DLD1 (cell line): ENCODE measurements around the gene VTI1A.
"Not testable (repeated sequence)": the region's sequence is repeated elsewhere in the genome, so short reads cannot be mapped to it uniquely, and the experiment has no call there.

Source experiments
- in situ Hi-C: cut with HindIII; loops from 2 replicates; pipeline ENCODE4 v1.10.0; 2017; ENCODE audit warnings: low sequenced_read_pairs

The VTI1A gene

DNA sequence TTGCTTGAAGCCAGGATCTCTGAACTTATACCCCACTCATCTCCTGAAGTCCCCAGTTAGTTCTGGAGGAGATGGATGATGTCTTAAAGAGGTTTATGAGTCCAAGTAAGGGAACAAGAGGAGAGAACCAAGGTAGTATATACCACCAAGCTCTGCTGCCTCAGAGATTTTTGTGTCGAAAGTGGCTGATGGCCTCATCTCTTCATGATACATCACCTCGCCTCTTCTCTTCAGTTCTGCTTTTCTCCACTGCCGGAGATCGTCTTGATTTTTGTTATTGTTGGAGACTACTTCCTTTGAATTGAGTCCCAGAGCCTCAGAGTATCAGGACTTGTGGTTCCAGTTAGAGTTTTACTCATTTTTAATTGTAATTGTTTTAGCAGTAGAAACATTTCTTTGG, 1.9 kb downstream of the VTI1A start:
- in situ Hi-C loops: loop anchor here (25.0 kb wide), 1 partner anchor 312 kb away; no protein-coding TSS in a partner anchor

DNA sequence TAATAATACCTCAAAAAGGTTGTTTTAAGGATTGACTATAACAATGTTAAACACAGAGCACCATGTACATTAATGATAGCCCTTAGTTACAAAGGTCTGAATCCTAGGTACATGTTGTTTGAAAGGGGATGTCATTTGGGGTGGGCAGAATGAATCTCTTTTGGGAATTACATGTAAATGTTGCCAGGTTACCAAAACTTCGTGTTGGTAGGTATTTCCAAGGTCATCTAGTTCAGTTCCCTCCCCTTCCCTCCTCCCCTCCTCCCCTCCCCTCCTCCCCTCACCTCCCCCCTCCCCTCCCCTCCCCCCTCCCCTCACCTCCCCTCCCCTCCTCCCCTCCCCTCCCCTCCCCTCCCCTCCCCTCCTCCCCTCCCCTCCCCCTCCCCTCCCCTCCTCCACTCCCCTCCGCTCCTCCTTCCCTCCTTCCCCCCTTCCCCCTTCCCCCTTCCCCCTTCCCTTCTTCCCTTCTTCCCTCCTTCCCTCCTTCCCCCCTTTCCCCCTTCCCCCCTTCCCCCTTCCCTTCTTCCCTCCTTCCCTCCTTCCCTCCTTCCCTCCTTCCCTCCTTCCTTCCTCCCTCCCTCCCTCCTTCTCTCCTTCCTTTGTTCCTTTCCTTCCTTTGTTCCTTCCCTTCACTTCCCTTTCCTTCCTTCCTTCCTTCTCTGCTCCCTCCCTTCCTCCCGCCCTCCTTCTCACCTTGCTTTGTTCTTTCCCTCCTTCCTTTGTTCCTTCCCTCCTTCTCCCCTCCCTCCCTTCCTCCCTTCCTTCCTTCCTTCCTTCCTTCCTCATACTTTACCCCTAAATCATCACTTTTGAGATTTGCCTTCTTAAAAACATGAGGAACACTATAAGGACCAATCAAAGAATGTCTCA, 8.1 kb downstream of the VTI1A start:
- in situ Hi-C loops: no loop called here

DNA sequence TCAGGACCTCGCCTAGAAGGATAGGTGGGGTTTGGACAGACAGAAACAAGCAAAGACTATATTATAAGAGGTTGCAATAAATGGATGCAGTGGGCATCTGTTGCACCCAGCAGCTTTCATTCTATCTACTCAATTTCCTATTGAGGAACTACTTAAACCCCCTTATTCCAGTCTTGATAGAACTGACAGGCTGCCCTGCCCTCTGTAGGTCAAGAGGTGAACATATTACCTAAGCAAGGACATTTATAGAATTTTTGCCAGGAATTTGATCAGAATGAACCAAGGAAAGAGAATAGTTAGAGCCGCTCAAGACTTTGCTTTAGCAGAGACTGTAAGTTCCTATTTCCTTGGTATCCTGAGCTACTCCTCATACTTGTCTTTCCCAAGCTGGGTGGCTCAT, 9.5 kb downstream of the VTI1A start:
- in situ Hi-C loops: no loop called here

DNA sequence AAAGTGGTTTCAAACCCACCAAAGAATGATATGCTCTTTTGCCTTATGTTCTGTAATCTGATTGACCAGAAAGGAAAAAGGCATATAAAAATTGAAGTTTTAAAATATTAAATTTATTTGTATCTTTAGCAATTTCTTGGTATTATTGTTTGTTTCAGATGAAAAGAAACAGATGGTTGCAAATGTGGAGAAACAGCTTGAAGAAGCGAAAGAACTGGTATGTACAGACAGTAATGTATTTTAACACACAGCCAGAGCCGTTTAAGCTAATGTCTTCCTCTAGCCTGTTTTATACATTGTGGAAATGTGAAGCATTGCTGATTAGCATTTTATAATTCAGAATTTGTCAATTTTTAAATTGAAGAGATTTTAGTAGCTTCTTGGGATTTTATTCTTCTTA, 13.4 kb downstream of the VTI1A start:
- in situ Hi-C loops: no loop called here

DNA sequence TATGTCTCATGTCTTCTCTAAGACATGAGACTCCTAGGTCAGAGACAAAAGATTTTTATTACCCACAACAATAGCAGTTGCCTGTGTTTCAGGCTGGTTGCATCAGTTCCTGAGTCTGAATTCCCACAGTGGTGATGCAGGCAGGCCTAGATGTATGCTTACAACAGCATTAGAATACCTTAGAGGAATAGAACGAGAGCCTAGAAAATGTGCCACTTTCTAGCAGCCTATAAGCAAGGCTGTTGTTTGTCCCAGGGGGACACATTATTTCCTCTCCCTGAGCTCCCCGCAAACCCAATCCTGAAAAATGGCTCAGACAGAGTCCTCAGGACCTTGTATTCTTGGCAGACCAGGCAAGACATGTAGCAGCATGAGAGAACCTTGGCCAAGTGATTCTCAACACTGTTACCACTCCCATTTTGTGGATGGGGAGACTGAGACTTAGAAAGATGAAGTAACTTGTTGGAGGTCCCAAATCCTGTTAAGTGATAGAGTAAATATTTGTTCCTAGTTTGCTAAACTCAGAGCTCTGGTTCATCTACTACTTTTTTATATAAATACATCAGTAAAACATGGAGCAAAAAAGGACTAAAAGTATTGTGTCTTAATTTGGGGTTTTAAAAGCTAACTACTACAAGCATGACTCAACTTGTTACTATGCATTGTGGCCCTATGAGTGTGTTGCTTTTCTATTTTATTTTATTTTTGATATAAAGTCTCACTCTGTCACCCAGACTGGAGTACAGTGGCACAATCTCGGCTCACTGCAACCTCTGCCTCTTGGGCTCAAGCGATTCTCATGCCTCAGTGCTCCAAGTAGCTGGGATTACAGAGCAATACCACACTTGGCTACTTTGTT, 14.2 kb downstream of the VTI1A start:
- in situ Hi-C loops: no loop called here

DNA sequence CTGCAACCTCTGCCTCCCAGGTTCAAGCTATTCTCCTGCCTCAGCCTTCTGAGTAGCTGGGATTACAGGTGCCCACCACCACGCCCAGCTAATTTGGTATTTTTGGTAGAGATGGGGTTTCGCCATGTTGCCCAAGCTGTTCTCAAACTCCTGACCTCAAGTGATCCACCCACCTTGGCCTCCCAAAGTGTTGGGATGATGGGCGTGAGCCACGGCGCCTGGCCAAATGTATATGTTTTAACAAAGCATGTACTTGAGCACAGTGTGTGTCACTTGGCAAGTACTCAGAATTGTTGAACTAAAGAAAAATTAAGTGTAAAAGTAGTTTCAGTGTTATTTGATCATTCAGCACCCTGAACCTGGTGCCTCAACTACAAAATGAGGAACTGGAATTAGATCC, 17.1 kb downstream of the VTI1A start:
- in situ Hi-C loops: not testable (repeated sequence)

DNA sequence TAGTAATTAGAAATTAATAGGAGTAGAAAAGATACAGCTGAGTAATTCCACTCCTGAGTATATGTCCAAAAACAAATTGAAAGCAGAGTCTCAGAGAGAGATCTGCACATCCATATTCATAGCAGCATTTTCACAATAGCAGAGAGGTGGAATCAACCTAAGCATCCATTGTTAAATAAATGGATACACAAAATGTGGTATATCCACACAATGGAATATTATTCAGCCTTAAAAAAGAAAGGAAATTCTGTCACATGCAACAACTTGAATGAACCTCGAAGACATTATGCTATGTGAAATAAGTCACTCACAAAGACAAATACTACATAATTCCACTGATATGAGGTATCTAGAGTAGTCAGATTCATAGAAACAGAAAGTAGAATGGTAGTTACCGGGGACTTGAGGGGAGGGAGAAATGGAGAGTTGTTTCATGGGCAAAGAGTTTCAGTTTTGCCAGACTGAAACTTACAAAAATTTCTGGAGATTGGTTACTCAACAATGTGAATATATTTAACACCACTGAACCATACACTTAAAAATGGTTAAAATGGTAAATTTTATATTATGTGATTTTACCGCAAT, 18.4 kb downstream of the VTI1A start:
- in situ Hi-C loops: no loop called here

DNA sequence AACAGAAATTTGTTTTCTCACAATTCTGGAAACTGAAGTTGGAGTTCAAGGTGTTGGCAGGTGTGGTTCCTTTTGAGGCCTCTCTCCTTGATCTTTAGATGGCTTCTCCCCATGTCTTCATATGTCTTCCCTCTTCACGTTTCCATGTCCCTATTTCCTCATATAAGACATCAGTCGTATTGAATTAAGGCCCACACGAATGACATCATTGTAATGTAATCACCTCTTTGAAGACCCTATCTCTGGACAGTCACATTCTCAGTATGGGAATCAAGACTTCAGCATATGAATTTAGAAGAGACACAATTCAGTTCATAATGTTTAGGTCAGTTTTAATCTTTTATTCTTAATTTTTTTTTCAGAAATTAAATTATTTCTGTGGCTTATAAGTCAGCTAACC, 19.8 kb downstream of the VTI1A start:
- in situ Hi-C loops: no loop called here

DNA sequence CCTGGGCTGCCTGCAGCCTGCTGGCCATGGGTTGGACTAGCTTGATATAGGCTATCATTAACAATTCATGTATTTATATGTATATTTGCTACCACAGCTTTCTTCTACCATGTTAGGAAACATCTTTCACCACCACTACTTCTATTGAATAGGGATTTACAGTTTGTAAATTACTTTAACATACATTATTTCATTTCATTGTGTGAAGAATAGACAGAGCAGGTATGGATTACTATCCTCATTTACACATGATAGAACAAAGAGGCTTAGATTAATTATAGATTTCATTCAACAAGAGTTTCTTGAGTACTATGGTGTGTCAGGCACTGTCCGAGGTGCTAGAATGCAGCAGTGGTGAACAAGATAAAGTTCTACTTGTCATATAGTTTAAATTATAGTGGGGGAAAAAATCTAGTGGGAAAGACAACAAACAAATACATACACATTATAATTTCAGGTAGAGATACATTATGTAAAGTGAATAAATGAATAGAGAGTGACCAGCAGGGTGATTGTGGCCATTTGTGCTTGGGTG, 20.6 kb downstream of the VTI1A start:
- in situ Hi-C loops: no loop called here

DNA sequence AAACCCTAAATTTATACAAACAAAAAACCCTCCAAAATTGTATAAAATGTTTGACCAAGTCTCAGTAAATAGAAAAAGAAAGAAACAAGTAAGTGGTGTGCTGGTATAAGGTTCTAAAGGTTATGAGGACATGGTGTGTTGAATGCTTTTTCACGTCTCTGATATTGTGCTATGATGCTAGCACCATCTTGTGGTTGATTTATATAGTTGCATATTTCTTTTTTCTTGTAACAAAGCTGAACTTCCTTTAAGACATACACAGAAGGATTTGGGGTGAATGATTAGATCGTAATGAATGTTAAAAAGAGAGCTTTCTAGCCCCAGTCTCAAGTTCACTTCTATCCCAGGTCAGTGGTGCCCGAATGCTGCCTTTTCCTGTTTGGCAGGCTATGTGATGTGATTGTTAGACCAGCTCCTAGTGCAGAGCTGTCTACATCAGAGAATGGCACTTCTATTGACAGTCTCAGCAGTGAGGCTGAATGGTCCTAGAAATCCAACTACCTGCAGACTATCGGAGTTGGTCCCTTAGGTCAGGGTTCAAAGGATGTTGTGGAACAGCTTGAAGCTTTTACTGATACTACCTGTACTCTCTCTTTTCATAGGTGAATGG, 25.0 kb downstream of the VTI1A start:
- in situ Hi-C loops: no loop called here

DNA sequence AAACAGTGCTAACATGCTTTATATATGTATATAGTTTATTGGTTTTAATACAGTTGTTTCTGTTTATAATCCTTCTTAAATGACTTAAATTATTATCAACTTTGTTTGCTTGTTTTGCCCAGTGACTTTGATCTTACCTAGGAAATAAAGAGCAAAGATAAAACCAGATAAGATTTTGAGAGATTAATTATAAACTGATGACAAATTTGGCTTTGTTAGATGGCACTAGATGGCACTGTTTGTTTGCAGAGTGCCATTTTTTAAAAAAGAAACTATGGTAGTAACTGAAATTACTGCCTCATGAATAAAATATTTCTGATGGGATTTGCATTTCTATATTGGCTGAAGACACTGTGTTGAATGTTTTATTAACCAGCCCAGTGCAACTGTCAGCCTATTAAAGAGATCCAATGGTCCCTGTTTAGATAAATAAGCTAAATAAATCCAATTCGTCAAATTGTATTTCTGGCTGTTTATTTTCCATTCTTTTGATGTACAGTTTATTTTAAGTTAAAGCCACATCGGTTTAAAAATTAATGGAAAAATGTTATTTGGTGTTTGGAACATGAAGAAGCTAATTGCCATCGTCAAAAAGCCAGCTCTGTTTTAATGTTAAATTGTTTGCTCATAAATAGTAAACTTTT, 28.7 kb downstream of the VTI1A start:
- in situ Hi-C loops: no loop called here

DNA sequence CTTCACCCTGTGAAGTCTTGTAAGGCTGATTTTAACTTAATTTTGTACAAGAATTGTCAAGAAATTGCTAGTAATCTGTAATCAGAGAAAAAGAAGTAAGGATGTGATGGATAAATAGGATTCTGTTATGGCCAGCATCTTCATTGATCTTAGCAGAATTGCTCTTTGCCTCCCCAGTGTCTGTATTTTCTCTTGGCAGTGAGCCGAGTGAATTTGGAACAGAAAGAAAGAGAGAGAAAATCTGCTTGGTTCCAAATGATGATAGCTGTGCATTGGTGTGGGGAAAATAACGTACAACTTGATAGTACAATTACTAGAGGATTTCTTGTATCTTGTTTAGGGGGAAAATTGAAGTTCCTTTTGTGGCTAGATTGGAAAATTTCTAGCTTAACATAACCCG, 34.6 kb downstream of the VTI1A start:
- in situ Hi-C loops: no loop called here

DNA sequence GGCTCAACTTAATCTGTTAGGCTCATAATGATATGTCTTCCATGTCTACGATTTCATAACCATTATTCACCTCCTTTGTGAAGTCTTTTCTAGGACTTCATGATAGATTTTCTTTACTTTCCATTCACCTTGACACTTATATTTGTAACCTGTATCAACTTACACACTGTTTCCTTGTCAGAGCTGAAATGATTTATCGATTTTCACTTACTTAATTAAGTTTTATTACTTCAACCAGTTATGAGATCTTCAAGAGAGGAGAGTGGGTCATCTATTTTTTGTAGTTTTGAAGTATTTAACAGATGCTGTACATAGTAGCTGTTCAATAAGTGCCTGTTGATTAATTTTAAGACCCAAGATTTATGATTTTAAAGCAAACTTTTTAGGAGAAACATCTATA, 37.4 kb downstream of the VTI1A start:
- in situ Hi-C loops: no loop called here

DNA sequence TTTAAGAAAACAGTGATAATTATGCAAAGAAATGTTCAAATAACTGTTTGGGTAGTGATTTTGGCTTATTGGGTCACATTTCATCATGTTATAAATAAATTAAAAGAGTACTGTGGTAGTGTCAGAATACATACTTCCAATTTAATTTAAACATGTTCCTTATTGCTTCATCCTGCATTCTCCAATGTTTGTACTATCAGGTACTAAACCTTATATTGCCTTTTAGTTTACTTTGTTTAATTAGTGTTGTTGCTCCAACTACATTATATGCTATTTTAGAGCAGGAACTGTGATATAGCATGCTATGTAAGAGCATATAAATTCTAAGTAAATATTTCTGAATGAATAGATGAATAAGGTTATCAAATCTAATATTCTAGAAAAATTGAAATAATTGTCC, 40.9 kb downstream of the VTI1A start:
- in situ Hi-C loops: no loop called here

DNA sequence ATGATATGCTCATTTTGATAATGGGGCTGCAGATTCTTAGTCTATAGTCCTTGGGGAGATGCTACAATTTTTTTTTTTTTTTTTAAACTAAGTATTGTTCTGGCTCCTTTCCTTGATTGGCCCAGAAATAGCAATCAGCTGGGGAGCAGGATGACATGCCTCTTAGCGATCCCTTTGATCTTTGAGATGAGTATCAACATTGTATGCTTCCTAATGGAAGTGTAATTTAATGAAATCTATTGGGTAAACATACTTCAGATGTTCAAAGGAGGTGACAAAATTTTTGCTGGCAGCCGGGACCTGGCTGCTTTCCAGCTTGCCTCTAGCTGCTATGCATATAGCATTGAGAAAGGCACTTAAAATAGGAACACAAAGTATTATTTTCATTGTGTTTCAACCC, 43.5 kb downstream of the VTI1A start:
- in situ Hi-C loops: no loop called here

DNA sequence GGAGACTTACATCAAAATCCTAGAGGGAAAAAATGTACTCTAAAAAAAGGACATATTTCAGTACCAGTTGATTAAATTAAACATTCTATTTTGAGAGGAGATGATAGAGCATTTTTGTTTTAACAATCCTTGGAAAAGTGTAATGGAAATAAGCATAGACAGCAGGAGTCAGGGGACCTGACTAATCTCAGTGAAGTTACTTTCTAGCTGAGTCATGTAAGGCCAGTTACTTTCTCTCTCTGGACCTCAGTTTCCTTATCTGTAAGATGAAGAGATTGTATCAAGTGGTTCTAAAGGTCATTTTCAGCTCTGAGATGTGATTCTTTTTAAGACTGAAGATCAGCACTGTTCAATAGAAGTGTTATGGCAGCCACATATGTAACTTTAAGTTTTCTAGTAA, 44.1 kb downstream of the VTI1A start:
- in situ Hi-C loops: no loop called here

DNA sequence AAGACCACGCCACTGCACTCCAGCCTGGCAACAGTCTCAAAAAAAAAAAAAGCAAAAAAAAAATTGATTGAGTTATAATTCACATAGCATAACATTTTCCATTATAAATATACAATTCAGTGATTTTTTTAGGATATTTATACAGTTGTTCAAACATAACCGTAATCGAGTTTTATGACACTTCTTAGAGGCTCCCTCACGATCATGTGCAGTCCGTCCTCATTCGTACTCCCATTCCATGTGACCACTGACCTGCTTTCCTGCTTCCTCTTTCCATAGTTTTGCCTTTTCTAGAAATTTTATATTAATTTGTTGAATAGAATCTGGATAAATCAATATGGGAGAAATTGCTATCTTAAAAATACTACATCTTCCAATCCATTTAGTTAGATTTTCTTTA, 45.7 kb downstream of the VTI1A start:
- in situ Hi-C loops: no loop called here

DNA sequence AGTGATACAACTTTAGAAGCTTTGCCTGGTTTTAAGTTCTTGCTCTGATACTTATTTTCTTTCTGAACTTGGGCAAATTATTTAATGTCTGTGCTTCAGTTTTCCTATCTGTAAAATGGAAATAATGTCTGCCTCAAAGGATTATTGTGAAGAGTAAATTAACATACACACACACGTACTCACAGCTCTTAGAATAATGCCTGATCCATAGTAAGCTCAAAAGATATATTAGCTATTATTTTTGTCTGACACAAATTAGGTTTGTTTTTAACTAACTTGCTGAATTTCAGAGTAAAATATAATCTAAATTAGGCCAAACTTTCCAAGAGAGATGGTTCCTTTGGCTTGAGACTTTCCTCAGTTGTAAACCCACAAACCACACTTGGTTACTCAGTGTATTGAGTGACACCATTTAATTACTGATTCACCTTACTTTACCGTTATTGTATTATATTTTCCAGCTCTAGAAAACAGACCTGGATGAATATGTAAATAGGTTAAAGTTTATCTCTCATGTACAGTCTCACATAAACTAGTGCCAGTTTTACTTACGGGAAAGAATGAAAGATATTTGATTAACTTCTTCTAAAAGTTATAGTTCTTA, 50.4 kb downstream of the VTI1A start:
- in situ Hi-C loops: no loop called here

DNA sequence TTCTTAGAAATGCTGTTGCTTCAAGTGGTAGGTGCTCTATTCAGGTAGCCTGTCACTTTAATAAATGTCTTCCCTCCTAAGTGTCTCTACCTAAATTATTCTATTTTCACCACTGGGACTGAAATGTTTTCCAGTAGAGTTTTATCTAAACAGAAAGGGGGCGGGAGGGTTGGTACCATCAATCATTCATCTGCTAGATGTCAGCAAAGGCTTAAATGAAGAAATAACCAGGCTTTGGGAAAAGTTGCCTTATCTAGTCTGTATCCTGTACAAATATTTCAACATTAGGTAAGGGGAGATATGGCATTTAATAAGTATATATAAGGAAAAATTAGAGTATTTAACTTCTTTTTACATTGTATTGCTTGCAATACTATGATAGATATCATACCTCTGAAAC, 51.8 kb downstream of the VTI1A start:
- in situ Hi-C loops: no loop called here

DNA sequence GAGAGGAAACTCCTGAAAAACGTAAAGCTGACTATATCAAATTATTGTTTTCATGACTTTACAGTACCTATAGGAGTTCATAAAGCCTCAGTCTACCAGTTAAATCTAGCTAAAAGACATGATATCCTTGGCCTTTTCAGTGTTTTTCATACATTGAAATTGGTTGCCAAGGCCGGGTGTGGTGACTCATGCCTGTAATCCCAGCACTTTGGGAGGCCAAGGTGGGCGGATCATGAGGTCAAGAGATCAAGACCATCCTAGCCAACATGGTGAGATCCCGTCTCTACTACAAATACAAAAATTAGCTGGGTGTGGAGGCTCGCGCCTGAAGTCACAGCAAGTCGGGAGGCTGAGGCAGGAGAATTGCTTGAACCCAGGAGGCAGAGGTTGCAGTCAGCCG, 53.0 kb downstream of the VTI1A start:
- in situ Hi-C loops: not testable (repeated sequence)
